ENCODE data around the gene PRR18. TPM values are rescaled to one million over a fixed set of nuclear protein-coding genes. Genes with fewer than 3 reads are reported as not detected.

PRR18 gene
- total RNA-seq, 1 experiment from 2014 or later, result not detected

DNA sequence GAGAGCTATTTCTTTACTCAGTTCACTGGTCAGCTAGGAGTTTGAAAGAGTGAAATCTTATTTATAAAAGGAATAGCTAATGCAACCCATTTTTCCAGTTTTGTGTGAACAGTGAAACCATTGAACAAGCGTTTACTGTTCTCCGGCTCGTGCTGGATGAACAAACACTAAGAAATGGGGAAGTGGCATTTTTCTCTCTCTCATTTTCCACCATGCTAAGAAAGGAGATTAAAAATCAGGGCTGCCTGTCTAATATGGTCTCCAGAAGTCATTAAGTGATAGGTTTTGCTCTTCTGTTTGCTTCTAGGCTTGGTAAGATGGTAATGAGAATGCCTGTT, 34.9 kb upstream of the PRR18 start:
- ChIA-PET POLR2A (ENCODE audit: unreplicated experiment) (interaction anchor here (0.7 to 0.9 kb wide), 2 partner anchors 148 to 1501 kb away, joined by 4 read pairs; no protein-coding TSS in a partner anchor), CTCF (no interaction called here)
- Histone ChIP-seq H3K27me3 (ENCODE audit: insufficient read depth, low read depth) (no peaks in the 10 kb centered on the region), H3K4me1 (replicated peaks; ENCODE audit: insufficient read depth) (peaks cover 14% of the 10 kb centered on the region), H3K4me3 (peak overlapping the region; percentile 89), H3K4me2 (peak overlapping the region; percentile 83), H3K79me2 (ENCODE audit: low read depth) (peaks cover 49% of the 10 kb centered on the region), H2AFZ (peak overlapping the region; percentile 99), H4K20me1 (ENCODE audit: insufficient read depth) (peaks cover 19% of the 10 kb centered on the region), H3K36me3 (ENCODE audit: low read depth) (no peaks in the 10 kb centered on the region; the same call in 1 of the 2 replicates), H3F3A (ENCODE audit: insufficient read depth, low read depth) (no peaks in the 10 kb centered on the region), H3K9me3 (ENCODE audit: insufficient read depth, low read depth) (no peaks in the 10 kb centered on the region), H3K9me2 (ENCODE audit: insufficient read depth) (no peaks in the 10 kb centered on the region), H3K27ac (peak overlapping the region; percentile 66)
- TF ChIP-seq, protein P1, sequence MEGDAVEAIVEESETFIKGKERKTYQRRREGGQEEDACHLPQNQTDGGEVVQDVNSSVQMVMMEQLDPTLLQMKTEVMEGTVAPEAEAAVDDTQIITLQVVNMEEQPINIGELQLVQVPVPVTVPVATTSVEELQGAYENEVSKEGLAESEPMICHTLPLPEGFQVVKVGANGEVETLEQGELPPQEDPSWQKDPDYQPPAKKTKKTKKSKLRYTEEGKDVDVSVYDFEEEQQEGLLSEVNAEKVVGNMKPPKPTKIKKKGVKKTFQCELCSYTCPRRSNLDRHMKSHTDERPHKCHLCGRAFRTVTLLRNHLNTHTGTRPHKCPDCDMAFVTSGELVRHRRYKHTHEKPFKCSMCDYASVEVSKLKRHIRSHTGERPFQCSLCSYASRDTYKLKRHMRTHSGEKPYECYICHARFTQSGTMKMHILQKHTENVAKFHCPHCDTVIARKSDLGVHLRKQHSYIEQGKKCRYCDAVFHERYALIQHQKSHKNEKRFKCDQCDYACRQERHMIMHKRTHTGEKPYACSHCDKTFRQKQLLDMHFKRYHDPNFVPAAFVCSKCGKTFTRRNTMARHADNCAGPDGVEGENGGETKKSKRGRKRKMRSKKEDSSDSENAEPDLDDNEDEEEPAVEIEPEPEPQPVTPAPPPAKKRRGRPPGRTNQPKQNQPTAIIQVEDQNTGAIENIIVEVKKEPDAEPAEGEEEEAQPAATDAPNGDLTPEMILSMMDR (conservative IDR thresholded peaks at IDR 0.05), result no peak
- no peak for TF ChIP-seq EZH2 (IDR thresholded peaks at IDR 0.05; ENCODE audit: low read depth)
- intact Hi-C loops (cut with micrococcal nuclease; ENCODE audit: unreplicated experiment), result loop anchor here (2.0 kb wide), 1 partner anchor 40 kb away; the partner anchor contains the start of gene MPC1
- DNase-seq, result no peak
- no TSS peak for BruUV-seq (replicated peaks)

DNA sequence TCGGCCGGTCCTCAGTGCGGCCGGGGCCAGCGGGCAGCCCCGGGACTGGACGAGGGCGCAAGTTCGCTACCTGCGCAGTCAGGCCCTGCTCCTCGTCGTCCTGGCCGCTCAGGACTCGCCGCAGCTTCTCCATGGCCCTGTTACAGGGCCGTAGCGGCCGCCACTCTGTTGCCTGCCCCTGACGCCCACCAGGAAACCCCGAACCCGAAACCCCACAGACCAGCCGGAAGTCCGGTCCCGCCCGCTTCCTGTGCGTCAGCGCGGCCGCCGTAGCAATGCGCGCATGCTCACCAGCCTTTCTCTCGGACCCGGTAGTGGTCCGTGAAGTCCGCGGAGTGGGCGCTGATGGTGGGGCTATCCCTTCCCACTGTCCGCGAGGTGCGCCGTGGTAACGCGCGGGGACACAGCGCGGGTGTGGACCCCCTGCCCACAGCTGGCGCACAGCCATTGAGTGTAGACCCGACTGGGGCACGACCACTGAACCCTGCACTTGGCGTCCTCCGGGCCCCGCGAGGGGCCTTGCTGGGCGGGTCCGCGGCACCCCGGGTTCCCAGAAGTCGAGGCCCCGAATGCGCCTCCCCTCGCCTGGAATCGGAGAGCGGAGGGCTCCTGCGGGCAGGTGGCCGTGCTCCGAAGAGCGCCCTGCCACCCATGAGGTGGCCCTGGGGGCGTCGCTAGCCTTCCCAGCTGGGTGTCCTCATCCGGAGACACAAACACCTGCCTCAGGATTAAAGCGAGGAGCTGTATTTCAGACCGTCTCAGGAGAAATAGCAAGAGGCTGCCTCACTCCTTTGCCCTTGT, 34.4 kb upstream of the PRR18 start, which contains the start of gene SFT2D1:
SFT2D1 (minus strand) TSS at position 197 of the 801 bp plus-strand sequence; CDS start at position 133, 64 bp downstream.
- peak within 1 kb of the TSS; percentile 83 for H3K4me2 ChIP-seq
- peaks cover 14% of the 10 kb centered on the region for H3K4me1 ChIP-seq (replicated peaks; ENCODE audit: insufficient read depth)
- H3K9me2 ChIP-seq (ENCODE audit: insufficient read depth), result no peaks in the 10 kb centered on the region
- H3K79me2 ChIP-seq (ENCODE audit: low read depth), result peaks cover 54% of the 10 kb centered on the region
- DNase-seq, result peak; percentile 53 to 63
- POLR2A ChIA-PET (ENCODE audit: unreplicated experiment), result interaction anchor here (0.7 to 0.9 kb wide), 2 partner anchors 148 to 1502 kb away, joined by 4 read pairs; no protein-coding TSS in a partner anchor
- CTCF ChIA-PET, result interaction anchor here (0.8 kb wide), 1 partner anchor 51 kb away, joined by 3 read pairs; no protein-coding TSS in a partner anchor
- intact Hi-C loops (cut with micrococcal nuclease; ENCODE audit: unreplicated experiment), result loop anchor here (2.0 kb wide), 1 partner anchor 40 kb away; the partner anchor contains the start of gene MPC1
- no peaks in the 10 kb centered on the region for H3F3A ChIP-seq (ENCODE audit: insufficient read depth, low read depth)
- TSS peak; percentile 91 for BruUV-seq (replicated peaks)
- H2AFZ ChIP-seq, result peak within 1 kb of the TSS; percentile 99
- peaks cover 23% of the 10 kb centered on the region for H4K20me1 ChIP-seq (ENCODE audit: insufficient read depth)
- H3K9me3 ChIP-seq (ENCODE audit: insufficient read depth, low read depth), result no peaks in the 10 kb centered on the region
- no peaks in the 10 kb centered on the region for H3K27me3 ChIP-seq (ENCODE audit: insufficient read depth, low read depth)
- peak within 1 kb of the TSS; percentile 66 for H3K27ac ChIP-seq
- no peaks in the 10 kb centered on the region; the same call in 1 of the 2 replicates for H3K36me3 ChIP-seq (ENCODE audit: low read depth)
- TF ChIP-seq, protein P1 (conservative IDR thresholded peaks at IDR 0.05), result no peak
- no peak for TF ChIP-seq EZH2 (IDR thresholded peaks at IDR 0.05; ENCODE audit: low read depth)
- H3K4me3 ChIP-seq, result peak within 1 kb of the TSS; percentile 89

DNA sequence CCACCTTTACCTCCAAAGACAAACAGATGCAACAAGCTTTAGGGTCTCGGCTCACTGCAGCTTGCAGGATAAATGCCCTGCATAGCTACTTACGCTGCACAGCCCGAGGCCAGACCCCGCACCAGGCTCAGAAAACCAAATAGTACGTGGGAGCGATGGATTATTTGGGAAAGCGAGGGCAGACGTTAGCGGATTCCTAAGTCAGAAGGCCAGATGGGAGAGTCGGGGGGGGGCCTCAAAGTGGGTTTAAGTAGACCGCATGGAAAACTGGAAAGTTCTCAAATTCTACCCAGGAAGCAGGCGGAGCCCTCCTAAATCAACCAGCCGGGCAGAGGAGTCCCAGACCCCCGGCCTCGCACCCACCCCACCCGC, 33.8 kb upstream of the PRR18 start:
- TF ChIP-seq, protein P1 (conservative IDR thresholded peaks at IDR 0.05), result no peak
- no peak for TF ChIP-seq EZH2 (IDR thresholded peaks at IDR 0.05; ENCODE audit: low read depth)
- Histone ChIP-seq H3K36me3 (ENCODE audit: low read depth) (no peaks in the 10 kb centered on the region; the same call in 1 of the 2 replicates), H3K27me3 (ENCODE audit: insufficient read depth, low read depth) (no peaks in the 10 kb centered on the region), H3K9me3 (ENCODE audit: insufficient read depth, low read depth) (no peaks in the 10 kb centered on the region), H3K79me2 (ENCODE audit: low read depth) (peaks cover 58% of the 10 kb centered on the region), H3K4me1 (replicated peaks; ENCODE audit: insufficient read depth) (peaks cover 14% of the 10 kb centered on the region), H3K4me3 (peak overlapping the region; percentile 89), H3K4me2 (peak overlapping the region; percentile 83), H4K20me1 (ENCODE audit: insufficient read depth) (peaks cover 23% of the 10 kb centered on the region), H3F3A (ENCODE audit: insufficient read depth, low read depth) (no peaks in the 10 kb centered on the region), H2AFZ (peak overlapping the region; percentile 99), H3K9me2 (ENCODE audit: insufficient read depth) (no peaks in the 10 kb centered on the region), H3K27ac (peak overlapping the region; percentile 66)
- TSS peak; percentile 61 for BruUV-seq (replicated peaks)
- ChIA-PET CTCF (interaction anchor here (0.8 kb wide), 1 partner anchor 52 kb away, joined by 3 read pairs; no protein-coding TSS in a partner anchor), POLR2A (ENCODE audit: unreplicated experiment) (no interaction called here)
- intact Hi-C loops (cut with micrococcal nuclease; ENCODE audit: unreplicated experiment), result loop anchor here (2.0 kb wide), 1 partner anchor 41 kb away; the partner anchor contains the start of gene MPC1
- no peak for DNase-seq

Measured in PC-9 (cell line).